NCI-H2029 (cell line): ENCODE data around the gene RASAL3.

ENCODE experiments used
- DNase-seq: peaks from one replicate; lab custom pipeline; 2025; lab: John Stamatoyannopoulos, UW

Gene RASAL3

GRCh38 chr19:15448778-15449619 lies 15.3 kb downstream of the RASAL3 start:
- no peak for DNase-seq

- no peak for DNase-seq
Observed at GRCh38 chr19:15448044-15448777, 16.1 kb downstream of the RASAL3 start.

- DNase-seq: no peak
Observed at GRCh38 chr19:15447057-15447456, 17.3 kb downstream of the RASAL3 start.

GRCh38 chr19:15445807-15446376 lies 18.5 kb downstream of the RASAL3 start:
- DNase-seq: no peak

- no peak for DNase-seq
Observed at GRCh38 chr19:15445227-15445605, 19.1 kb downstream of the RASAL3 start.

GRCh38 chr19:15444505-15445226 lies 19.7 kb downstream of the RASAL3 start:
- no peak for DNase-seq

- DNase-seq: no peak
Observed at GRCh38 chr19:15443838-15444237, 20.5 kb downstream of the RASAL3 start.

- no peak for DNase-seq
Observed at GRCh38 chr19:15443325-15443724, 21.0 kb downstream of the RASAL3 start.

- no peak for DNase-seq
Observed at GRCh38 chr19:15442142-15442920, 22.0 kb downstream of the RASAL3 start.

GRCh38 chr19:15441317-15441716 lies 23.0 kb downstream of the RASAL3 start:
- no peak for DNase-seq

GRCh38 chr19:15439821-15440641 lies 24.3 kb downstream of the RASAL3 start:
- no peak for DNase-seq

- no peak for DNase-seq
Observed at GRCh38 chr19:15439078-15439799, 25.1 kb downstream of the RASAL3 start.

GRCh38 chr19:15438577-15438976 lies 25.8 kb downstream of the RASAL3 start:
- DNase-seq: no peak

- no peak for DNase-seq
Observed at GRCh38 chr19:15438124-15438496, 26.2 kb downstream of the RASAL3 start.

- no peak for DNase-seq
Observed at GRCh38 chr19:15437355-15438123, 26.8 kb downstream of the RASAL3 start.

- no peak for DNase-seq
Observed at GRCh38 chr19:15436826-15437110, 27.6 kb downstream of the RASAL3 start.

- no peak for DNase-seq
Observed at GRCh38 chr19:15436012-15436825, 28.1 kb downstream of the RASAL3 start.

- no peak for DNase-seq
Observed at GRCh38 chr19:15433519-15434069, 30.8 kb downstream of the RASAL3 start.
